ENCODE measurements around the gene SLC28A1.

GRCh38 chr15:84938726-84939125, 54.3 kb downstream of the SLC28A1 start:
- TF ChIP-seq EZH2 (IDR thresholded peaks at IDR 0.05) = no peak
- no peak for TF ChIP-seq POLR2AphosphoS5 (IDR thresholded peaks at IDR 0.05; ENCODE audit: borderline replicate concordance, low read depth, low read length)

Data from SK-N-MC (cell line).